Measurements from ENCODE around the gene SYNPO2. TPM values are rescaled to one million over a fixed set of nuclear protein-coding genes. Genes with fewer than 3 reads are reported as not detected.

SYNPO2 gene
- total and polyA plus RNA-seq, 2 donors (not counting 1 experiment from before 2014, with no cell fraction given) = 0.03 to 0.20 TPM

DNA sequence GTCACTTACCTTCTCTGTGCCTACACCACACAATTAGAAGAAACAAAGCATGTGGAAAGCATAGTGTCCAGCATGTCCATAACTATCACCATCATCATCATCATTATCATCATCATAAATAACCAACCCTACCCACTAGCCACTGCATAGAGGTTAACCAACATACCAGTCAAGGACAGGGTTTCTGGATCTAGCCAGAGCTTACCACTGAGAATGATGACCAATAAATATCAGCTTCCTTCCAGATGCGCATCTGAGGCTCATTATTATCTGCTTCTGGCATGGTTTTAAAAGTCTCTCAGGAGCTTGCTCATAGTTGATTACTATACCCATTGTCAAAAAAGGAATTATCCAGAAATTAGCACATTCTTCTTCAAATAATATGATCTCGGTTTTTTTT lies 221.5 kb downstream of the SYNPO2 start:
- WGBS (ENCODE audit: insufficient coverage) = 89% methylated on average over 1 of the region's 2 CpGs
- intact Hi-C loops (cut with micrococcal nuclease) = no loop called here
- Histone ChIP-seq H3K4me3 (ENCODE audit: control extremely low read depth in 1 of 5, extremely low read depth in 1 of 5, insufficient read depth in 1 of 5, low read depth in 2 of 5, low read length in 4 of 5) (no peak overlapping the region), H3K27ac (ENCODE audit: low read length in 2 of 2) (no peak overlapping the region), H3K4me1 (ENCODE audit: control insufficient read depth in 2 of 2, insufficient read depth in 2 of 2, low read length in 2 of 2) (no peaks in the 10 kb centered on the region), H3K36me3 (replicated peaks in 1 of 2; ENCODE audit: control extremely low read depth in 1 of 2, control insufficient read depth in 1 of 2, extremely low read depth in 1 of 2, insufficient read depth in 2 of 2, low read length in 1 of 2) (no peaks in the 10 kb centered on the region), H3K9ac (ENCODE audit: low read length) (no peak overlapping the region), H2AFZ (ENCODE audit: insufficient read depth, low read depth, low read length, poor library complexity, severe bottlenecking) (no peak overlapping the region), H3K79me2 (ENCODE audit: control insufficient read depth, insufficient read depth, low read length) (no peaks in the 10 kb centered on the region), H3K9me3 (ENCODE audit: control extremely low read depth in 1 of 3, control insufficient read depth in 2 of 3, insufficient read depth in 1 of 3, low read length in 2 of 3) (no peaks in the 10 kb centered on the region), H3K4me2 (replicated peaks; ENCODE audit: low read depth, low read length, poor library complexity, severe bottlenecking) (no peak overlapping the region), H3K27me3 (replicated peaks in 1 of 4; ENCODE audit: control extremely low read depth in 1 of 4, control insufficient read depth in 3 of 4, insufficient read depth in 4 of 4, low read length in 3 of 4) (no peaks in the 10 kb centered on the region), H4K20me1 (ENCODE audit: control insufficient read depth, insufficient read depth, low read length, poor library complexity, severe bottlenecking) (no peaks in the 10 kb centered on the region)
- H3K4me3 Mint-ChIP-seq = no peak overlapping the region
- POLR2A ChIA-PET = no interaction called here
- ATAC-seq (ENCODE audit: low read depth) (no peak), DNase-seq (no peak)
- peaks cover 6% of the 10 kb centered on the region for H3K27me3 Mint-ChIP-seq
- no peaks in the 10 kb centered on the region for H3K4me1 Mint-ChIP-seq
- H3K9me3 Mint-ChIP-seq (ENCODE audit: insufficient read depth) = no peaks in the 10 kb centered on the region
- TF ChIP-seq, protein P1, sequence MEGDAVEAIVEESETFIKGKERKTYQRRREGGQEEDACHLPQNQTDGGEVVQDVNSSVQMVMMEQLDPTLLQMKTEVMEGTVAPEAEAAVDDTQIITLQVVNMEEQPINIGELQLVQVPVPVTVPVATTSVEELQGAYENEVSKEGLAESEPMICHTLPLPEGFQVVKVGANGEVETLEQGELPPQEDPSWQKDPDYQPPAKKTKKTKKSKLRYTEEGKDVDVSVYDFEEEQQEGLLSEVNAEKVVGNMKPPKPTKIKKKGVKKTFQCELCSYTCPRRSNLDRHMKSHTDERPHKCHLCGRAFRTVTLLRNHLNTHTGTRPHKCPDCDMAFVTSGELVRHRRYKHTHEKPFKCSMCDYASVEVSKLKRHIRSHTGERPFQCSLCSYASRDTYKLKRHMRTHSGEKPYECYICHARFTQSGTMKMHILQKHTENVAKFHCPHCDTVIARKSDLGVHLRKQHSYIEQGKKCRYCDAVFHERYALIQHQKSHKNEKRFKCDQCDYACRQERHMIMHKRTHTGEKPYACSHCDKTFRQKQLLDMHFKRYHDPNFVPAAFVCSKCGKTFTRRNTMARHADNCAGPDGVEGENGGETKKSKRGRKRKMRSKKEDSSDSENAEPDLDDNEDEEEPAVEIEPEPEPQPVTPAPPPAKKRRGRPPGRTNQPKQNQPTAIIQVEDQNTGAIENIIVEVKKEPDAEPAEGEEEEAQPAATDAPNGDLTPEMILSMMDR (IDR thresholded peaks at IDR 0.05) = no peak
- no peak for TF ChIP-seq EZH2 (IDR thresholded peaks at IDR 0.05; ENCODE audit: borderline replicate concordance, insufficient read depth, low read depth, low read length, poor library complexity, severe bottlenecking)
- CTCF ChIA-PET = interaction anchor here (0.7 kb wide), 1 partner anchor 192 kb away, joined by 3 read pairs; no protein-coding TSS in a partner anchor
- no peak overlapping the region for H3K27ac Mint-ChIP-seq

Other genes starting within 250 kb of the SYNPO2 start
- 65.6 and 74.8 TPM in 2 replicates for gene METTL14, start 203.5 kb upstream of the SYNPO2 start, total RNA-seq
- 8.0 and 9.2 TPM in 2 replicates for gene METTL14, start 203.5 kb upstream of the SYNPO2 start, polyA plus RNA-seq
- 15.8 and 19.8 TPM in 2 replicates for gene SEC24D, start 52.7 kb upstream of the SYNPO2 start, total RNA-seq
- 6.6 and 7.1 TPM in 2 replicates for gene SEC24D, start 52.7 kb upstream of the SYNPO2 start, polyA plus RNA-seq
- not detected in 2 replicates for gene MYOZ2, start 247.0 kb downstream of the SYNPO2 start, total RNA-seq
- gene MYOZ2, start 247.0 kb downstream of the SYNPO2 start, polyA plus RNA-seq = not detected in 2 replicates

Measured in B cell (primary cell).